NCI-H2171 treated with DMSO at 0.1 percent for 48 hours (cell line): ENCODE data around the gene NEURL1.
"Not testable (repeated sequence)": the region's sequence is repeated elsewhere in the genome, so short reads cannot be mapped to it uniquely, and the experiment has no call there.

Experiments
- DNase-seq: peaks from one replicate; lab custom pipeline; 2025; lab: John Stamatoyannopoulos, UW

The NEURL1 gene

DNA sequence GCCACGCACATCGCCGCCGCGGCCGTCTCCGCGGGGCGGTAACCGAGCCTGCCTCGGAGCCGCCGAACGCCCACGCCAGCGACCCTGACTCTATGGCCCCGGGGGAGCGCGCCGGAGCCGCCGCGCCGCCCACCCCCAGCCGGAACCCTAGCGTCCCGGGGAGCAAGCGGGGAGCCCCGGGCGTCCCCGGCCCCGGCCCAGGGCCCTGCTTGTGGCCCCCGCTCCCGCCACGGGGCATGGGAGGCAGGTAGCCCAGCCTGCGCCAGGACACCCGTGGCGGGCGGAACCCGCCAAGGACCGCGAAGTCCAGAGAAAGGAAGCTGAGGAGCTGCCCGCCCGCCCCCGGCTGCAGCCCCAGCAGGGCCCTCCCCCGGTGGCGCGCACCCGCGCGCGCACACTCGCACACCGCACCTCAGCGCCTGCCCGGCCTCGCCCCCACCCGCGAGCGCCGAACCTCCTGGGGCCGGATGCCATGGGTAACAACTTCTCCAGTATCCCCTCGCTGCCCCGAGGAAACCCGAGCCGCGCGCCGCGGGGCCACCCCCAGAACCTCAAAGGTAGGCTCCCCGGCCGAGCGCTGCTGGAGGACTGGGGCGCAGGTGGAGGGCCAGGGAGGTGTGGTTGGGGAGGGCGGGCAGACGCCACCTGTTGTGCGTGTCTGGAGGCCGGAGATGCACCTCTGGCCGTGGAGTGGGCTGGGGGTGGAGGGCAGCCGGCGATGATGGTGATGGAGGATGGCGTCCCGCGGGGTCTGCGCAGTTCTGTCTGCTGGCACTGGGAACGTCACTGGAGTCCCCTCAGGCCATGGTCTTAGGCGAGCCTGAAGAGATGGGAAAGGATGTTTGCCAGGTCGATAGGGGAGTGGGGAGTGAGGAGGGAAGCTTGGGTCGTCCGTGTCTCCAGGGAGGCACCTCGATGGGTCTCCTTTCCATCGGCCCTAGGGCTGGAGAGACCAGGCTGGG is 692 bp downstream of the NEURL1 start:
- no peak for DNase-seq

DNA sequence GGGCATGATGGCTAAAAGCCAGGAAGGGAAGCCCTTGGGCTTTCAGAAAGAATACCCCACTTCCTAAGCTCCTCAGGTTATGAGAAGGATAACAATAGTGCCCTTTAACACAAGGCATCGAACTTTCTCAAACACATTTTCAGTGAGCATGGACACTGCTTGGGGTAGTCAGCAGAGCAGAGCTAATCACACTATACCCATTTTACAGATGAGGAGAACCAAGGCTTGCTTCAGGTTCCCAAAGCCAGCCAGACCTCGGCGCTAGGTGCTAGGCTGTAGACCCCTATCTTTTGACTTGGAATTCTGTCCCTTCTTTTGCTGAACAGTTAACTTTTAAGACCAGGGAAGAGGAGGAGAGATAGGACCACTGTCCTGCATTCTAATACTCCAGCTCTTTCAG is 1.8 kb downstream of the NEURL1 start:
- no peak for DNase-seq

DNA sequence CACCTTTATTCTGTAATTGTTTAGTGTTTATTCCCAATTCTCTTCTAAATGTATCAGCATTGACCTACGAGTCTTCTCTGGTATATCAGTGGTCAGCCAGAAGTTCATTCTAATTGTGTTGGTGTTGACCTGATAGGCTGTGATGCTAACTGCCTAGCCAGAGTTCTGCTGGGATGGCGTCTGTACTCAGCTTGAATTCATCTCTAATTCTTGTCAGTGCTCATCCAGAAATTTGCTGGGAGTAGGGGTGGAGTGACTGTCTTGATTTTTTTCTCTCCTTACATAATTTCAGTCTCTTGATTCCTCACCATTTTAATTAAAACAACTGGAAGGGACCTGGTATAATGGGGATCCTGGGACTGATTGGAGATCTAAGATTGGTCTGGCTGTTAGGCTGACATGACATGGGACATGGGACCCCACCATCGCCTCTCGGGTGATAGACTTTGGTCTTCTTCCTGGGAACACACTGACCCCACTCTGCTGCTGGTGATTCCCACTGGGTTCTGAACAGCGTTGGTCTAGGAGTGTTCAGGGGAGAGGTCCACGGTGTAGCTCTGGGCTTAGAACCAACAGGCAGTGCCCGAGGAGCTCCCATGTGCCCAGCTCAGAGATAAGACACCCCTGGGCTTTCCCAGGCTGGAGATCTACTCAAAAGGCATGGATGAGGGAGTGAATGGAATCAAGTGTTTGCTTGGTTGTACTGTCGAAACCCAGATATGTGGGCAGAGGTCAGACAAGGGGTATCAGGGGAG is 3.8 kb downstream of the NEURL1 start:
- no peak for DNase-seq

DNA sequence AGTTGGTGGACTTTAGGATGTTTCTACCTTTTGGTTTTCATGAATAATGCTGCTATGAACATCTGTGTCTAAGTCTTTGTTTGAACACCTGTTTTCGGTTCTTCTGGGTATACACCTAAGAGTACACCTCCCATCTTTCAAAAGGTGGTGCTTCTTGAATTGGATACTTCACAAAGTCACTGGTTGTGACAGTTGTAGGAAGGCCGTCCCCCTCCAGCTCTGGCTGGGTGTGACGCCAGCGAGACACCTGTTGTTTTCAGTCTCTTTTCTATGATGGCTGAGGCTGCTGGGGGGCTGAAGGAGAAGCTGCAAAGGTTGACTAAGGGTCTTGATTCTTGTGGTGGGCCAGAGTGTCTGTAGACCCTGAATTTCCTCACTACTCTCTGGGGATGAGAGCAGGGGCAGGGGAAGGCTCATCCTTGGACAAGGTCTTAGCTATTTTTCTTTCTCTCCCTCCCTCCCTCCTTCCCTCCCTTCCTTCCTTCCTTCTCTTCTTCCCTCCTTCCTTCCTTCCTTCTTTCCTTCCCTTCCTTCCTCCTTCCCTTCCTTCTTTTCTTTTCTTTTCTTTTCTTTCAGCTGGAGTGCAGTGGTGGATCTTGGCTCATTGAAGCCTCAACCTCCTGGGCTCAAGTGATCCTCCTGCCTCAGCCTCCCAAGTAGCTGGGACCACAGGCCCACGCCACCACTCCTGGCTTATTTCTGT is 5.6 kb downstream of the NEURL1 start:
- DNase-seq: no peak

DNA sequence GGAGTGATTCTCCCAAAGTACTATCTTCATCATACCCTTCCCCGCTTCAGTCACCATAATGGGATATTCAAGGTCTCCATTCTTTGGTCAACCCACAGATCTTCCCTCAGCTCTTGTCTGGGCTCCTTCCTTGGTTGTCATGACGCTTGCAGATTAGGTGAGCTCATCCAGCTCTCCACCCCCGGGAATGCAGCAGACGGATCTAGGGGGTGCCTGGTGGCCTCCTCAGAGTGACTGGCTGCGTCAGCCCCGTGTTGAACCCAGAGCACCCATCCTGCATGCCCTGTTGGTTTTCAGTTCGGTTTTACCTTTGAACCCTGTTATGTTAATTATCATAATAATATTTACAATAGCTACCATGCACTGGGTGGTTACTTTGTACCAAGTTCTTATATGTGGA is 6.4 kb downstream of the NEURL1 start:
- no peak for DNase-seq

DNA sequence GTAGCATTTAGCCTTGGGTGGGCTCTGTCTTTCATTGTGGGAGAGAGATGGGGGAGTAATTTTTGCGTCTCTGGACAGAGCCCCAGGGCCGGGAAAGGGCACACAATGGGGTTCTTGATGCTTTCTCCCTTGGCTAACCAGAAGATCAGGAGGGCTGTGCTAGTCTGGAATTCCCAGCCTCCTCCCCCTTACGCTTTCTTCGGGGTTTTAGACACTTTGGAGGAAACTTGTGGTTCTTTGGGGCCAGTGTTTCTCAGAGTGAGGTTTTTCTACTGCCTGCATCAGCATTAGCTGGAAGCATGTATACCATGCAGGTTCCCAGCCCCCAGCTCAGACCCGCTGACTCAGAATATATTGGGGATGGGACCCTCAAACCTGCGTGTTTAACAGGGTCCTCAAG is 7.0 kb downstream of the NEURL1 start:
- no peak for DNase-seq

DNA sequence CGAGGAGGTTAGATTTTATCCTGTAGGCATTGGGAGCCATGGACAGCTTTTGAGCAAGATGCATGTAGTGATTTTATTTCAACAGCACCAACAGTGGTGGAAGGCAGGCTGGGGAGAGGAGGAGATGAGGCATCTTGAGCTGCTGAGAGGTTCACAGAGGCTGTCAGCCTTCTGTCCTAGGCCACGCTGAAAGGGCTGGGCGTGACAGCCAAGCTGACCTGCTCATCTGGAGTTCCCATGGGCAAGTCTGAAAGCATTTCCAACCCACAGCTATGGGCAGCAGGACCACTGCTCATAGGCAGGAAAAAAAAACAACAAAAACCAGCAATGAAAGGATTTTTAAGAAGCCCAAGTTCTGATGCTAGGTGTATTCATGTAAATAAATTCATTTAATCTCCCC is 7.7 kb downstream of the NEURL1 start:
- DNase-seq: no peak

DNA sequence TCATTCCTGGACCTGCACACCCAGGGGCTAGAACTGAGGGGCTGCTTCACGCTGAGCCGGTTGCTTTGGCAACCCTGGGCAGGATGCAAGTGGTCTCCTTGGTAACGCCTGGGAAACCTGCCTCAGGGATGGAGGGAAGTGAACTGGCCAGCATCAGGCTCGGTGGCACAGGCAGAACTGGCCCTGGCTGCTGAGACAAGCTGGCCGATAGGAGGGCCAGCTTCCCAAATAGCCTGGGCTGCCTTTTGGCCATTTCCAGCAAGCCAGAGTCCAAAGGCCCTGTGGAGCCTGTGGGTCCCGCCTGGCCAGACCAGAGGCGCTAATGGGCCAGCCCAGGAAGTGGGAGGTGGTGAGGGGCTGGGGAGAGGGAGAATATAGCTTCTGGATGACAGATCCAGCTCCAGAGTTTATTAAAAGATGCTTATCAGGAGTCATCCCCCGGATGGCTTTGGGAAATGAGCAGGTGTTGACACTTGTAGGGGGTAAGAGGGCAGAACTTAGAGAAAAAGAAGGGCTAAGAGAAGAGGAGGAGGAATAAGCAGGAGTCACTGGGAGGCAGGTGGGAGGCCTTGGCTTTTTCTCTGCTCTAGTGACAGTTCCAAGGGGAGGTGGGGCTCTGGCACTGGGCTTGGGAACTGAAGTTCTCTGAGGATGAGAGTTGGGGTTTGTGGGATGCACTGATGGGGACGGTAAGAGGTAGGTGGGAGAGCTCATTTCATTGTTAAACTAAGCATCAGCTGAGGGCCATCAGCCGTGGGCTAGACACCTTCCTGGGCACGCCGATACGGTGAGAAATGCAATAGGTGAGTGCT is 9.6 kb downstream of the NEURL1 start:
- no peak for DNase-seq

DNA sequence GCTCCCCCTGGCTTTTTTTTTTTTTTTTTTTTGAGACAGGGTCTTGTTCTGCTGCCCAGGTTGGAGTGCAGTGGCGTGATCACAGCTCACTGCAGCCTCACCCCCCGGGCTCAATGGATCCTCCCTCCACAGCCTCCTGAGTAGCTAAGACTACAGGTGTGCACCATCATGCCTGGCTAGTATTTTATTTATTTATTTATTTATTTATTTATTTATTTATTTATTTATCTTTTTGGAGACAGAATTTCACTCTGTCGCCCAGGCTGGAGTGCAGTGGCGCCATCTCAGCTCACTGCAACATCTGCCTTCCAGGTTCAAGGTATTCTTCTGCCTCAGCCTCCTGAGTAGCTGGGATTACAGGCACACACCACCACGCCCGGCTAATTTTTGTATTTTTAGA is 10.3 kb downstream of the NEURL1 start:
- not testable (repeated sequence) for DNase-seq

DNA sequence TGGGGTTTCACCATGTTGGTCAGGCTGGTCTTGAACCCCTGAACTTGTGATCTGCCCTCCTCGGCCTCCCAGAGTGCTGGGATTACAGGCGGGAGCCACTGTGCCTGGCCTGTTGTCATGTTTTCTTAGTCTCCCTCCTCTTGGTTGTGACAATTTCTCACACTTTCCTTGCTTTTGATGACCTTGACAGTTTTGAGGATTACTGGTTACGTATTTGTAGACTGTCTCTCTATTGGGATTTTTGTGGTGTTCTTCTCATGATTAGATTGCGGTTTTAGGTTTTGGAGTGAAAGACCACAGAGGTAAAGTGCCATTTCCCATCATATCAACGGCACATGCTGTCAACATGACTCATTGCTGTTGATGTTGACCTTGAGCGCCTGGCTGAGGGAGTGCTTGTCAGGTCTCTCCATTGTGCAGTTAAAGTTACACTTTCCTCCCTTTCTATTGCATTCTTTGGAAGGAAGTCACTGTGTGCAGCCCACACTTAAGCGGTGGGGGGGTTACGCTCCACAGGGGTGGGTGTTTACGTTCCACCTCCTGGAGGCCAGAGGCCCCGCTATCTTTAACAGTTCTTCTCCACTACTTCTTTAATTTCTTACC is 10.8 kb downstream of the NEURL1 start:
- no peak for DNase-seq

DNA sequence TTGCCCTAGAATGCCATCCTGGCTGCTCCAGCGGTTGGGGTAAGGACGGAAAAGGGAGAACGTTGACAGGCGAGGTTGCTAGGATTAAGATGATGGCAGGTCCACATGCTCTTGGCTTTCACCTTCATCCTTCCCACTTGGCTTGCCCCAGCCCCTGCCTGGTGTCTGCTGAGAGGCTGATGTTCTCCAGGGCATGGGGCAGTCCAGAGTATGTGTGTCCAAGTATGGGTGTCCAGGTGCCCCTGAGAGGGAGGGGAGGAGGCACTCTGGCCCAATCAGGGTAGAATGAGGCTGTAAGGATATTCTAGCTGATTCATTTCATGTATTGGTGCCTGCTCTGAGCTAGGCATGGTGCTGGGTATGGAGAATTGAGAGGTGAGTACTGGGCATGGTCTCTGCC is 12.6 kb downstream of the NEURL1 start:
- no peak for DNase-seq

DNA sequence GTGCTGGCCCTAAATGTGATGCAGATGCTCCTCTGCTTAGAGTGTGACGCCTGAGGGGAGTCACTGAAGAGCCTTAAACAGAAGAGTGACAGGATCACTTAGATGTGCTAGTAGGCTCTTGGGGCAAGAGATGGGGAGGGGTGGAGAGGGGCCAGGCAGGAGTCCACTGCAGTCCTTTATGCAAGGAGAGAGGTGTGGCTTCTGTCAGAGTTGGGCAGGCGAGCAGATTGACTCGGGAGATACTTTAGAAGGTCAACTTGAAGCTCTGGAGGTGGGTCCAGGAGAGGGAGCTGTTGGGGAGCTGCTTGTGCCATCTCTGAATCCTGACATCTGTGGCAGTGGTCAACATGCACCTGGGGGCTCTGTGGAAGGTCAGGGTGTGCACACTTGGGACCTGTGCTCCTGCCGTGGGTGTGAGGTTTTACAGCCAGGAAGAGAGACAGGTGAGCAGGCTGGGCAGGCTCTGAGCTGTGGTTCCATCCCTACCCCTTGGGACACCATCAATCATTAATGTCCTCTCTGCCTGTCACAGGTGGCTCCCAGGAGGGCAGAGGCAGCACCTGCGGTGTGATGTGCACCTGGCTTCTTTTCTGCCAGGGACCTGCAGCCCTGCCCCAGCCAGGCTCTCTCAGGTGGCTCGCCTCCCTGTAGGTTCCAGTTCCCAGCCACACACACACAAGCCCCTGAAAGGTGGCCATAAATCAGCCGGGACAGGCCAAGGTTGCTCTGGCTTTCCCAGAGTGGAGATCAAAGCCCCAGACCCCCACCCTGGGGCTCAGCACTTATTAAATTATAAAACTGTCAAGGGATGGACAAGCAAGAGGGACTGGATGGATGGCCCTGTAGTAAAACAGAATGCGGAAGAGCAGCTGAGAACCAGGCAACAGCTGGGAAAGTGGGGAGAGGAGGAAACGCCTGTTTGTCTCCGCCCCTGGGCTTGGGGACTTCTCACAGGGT is 14.0 kb downstream of the NEURL1 start:
- peak; percentile 67 for DNase-seq

DNA sequence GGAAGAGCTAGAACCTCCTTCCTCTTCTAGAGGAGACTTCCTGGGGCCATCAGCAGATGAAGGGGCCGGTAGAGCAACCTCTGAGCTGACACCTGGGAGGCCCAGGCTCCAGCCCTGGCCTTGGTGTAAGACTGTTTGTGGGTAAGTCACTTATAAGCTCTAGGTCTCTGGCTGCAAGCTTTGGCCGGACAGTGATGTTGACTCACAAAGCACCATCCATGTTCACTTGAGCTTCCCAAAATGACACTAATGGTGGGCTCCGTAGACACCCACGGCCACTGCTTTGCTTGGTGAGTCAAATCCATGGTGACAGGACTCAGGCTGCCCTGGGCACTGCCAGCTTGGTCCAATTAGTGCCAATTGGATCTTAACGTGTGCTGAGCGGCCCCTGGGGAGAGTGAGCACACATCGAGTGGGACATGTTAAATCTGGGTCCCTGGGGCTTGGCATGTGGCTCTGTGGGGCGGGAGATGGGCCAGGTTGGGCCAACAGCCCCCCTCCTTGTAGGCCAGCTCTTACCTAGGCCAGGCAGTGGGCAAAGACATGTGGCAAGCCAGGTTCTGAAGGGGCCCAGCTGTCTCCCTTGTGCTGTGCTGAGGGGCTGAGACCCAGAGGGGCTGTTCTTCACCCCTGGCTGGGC is 16.7 kb downstream of the NEURL1 start:
- DNase-seq: no peak

DNA sequence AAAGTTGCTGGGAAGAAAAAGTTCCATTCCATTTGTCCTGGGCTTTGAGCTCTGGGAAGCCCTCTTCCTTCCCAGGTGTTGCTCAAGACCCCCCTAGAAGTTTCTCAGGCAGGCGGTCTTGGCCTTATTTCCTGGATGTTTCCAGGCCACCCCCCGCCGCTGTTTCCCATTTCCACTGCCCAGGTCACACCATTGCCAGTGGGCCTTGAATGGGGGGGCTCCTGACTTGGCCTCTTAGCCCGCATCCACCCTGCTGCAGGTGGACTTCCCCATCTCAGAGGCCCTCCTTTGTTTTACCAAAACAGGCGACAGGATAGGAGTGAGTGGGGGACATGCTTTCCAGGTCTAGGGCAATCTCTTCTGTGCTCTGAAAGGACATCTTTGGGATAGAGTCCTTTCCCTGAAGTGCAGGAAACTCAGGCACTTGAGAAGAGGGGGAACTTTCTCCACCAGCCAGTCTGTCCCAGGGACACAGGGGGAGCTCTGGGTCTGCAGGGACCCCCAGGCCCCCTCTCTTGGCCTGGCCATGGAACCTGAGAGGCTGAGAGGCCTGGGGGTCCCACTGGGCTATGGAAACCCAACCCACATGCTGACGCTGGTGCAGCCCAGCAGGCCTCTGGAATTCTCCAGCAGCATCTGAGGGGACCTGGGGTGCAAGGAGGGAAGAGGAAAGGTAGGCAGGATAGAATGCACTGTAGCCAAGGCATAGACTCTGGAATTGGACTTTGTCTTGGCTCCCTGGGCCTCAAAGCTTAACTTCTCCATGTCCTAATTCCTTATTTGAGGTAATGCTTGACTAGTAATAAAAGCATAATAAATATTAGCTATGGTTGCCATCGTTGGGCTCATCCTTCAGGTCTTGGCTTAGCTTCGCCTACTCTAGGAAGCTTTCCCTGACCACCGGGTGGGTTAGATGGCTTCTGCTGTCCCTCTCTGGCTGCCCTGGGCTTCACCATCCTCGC is 17.6 kb downstream of the NEURL1 start:
- DNase-seq: no peak

DNA sequence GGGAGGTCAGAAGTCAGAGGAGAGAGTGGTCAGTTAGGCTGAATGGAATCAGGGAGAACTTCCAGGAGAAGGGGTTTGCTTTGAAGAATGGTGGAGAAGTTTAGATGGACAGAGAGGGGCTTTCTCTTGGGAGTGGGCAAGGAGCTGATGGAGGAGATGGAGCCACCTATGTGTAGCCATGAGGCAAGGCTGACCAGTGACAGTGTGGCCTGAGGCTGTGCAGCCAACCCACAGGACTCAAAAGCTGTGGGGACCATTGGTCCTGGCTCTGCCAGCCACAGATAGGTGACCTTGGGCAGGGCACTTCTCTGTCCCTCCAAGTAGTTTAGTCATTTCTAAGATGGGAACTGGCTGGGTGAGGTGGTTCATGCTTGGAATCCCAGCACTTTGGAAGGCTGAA is 18.7 kb downstream of the NEURL1 start:
- DNase-seq: no peak

DNA sequence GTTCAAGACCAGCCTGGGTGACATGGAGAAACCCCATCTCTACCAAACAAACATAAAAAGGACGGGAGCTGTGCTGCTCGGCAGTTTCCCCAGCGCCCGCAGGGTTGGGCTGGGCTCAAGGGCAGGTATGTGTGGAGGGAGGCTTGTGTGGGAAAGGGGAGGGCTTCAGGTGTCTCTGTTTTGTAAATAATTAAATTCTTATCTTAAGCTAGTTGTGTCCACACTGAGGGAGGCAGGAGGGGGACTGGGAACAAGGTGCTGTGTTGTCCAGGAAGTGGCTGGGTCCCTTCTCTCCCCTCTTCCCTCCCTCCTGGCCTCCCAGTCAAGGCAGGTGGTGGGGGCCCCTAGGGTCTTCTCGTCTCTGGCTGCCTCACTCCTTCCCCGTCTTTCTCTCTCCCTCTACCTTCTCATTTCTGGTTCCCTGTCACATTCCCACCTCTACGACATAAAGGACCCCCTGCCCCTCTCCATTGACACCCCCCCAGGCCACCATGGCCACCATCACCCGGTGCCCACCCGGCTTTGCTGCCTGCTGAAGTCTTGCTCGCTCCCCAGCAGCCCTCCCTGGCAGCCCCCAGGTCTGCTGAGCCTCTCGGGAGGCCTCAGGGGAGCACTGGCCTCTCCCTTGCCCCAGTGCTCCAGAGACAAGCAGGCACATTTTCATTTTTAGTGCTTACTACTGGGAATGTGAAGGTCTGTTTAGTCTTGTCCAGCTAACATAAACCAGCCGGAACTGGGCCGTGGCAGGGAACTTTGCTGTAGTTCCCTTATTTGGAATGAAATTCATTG is 19.3 kb downstream of the NEURL1 start:
- no peak for DNase-seq

DNA sequence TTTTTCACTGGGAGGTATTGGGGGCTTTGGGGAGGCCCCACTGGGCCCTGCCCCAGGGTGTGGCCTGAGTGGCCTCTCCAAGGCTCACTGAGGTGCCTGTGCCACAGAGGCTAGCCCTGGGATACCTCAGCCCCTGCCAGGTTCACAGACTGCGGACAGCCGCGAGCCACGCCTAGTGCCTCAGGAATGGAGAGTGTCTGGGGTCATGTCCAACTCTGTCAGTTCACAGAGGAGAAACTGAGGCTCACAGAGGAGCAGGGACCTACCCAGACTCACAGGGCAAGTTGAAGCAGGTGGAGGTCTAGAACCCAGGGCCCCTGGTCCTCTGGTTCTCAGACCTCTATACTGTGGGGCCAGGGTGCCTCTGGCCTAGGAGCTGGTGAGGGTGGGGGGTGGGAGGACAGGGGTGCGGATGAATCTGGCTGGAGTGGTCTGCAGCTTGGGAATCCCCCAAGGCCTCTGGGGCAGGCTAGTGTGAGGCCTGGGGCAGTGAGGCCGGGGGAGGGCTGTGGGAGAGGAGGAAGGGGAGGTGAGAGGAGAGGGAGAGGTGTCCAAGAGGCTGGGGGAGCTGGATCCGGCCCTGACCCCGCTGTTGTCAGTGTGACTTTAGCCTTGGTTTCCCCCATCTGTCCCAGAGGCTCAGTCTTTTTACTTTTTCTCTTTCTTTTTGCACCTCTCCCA is 20.0 kb downstream of the NEURL1 start:
- DNase-seq: no peak
